Fibroblast of upper back skin (primary cell): ENCODE data around the gene GABBR2.
"Not testable (repeated sequence)": the region's sequence is repeated elsewhere in the genome, so short reads cannot be mapped to it uniquely, and the experiment has no call there.

Experiments
- DNase-seq: peaks from one replicate; pipeline ENCODE4 v3.0.0-alpha.2; 2013

The GABBR2 gene

DNA sequence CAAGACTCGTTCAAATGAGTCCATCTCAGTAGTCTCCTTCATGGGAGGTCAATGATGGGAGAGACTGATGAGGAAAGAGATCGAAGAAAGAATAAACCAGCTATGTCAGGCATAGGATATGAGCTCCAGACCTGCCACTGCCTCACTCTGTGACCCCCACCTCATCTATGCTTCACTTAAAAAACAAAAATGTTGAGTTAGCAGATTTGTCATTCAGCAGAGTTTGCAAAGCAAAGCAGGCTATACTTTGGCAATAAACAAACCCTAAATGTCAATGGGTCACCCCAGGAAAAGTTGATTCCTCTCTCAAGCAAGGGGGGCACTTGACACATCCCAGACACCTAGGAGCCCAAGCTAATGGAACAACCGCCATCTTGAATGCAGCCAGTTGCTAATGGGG lies 117.0 kb downstream of the GABBR2 start:
- no peak for DNase-seq

DNA sequence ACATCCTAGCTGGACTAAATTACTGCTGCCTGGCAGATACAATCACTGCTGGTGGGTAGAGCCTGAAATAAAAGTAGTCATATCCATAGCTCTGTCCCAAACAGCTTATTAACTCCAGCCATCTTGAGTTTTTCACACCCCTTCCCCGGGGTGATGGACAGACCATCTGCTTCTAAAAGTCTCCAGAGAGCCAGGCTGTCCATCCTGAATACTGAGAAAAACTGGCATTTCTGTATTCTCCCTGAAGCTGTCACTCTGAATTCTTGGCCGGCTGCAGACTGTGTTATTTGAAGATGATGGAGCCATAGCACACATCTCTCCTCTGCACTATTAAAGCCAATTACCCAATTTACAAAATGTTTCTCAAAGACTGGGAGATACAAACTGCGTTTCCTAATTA lies 118.6 kb downstream of the GABBR2 start:
- DNase-seq = no peak

DNA sequence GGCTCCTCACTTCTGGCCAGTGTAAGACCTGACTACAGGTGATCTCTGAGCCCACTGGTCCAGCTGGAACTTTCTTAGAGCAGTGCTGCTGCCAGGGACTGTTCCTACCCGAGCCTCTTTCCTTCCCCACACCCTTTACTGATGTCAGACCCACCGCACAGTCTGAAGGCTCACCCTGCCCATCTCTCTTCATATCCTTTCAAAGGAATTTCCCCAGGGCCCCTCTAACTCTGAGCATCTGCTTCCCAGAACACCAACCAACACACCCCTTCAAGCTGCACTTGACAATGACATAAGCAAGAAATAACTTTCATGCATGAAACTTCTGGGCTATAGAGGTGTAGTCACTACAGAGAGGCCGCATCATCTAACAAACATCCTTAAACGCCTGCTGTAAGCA lies 119.6 kb downstream of the GABBR2 start:
- no peak for DNase-seq

DNA sequence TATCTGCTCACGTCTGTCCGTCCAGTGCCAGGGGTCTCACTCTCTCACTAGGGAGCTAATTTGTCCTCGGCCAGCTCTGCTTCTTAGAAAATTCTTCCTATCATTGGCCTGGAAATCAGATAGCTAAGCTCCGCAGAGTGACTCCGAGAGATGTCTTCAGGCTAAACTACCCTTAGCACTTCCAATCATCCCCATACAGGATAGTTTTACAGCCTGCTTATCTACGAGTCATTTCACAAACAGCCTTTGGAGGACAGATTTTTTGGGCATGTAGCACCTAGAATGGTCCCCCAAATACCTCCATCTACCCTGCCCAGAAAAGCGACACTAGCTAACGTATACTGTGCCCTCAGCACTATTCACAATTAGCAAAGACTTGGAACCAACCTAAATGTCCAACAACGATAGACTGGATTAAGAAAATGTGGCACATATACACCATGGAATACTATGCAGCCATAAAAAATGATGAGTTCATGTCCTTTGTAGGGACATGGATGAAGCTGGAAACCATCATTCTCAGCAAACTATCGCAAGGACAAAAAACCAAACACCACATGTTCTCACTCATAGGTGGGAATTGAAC lies 123.8 kb downstream of the GABBR2 start:
- DNase-seq = not testable (repeated sequence)

DNA sequence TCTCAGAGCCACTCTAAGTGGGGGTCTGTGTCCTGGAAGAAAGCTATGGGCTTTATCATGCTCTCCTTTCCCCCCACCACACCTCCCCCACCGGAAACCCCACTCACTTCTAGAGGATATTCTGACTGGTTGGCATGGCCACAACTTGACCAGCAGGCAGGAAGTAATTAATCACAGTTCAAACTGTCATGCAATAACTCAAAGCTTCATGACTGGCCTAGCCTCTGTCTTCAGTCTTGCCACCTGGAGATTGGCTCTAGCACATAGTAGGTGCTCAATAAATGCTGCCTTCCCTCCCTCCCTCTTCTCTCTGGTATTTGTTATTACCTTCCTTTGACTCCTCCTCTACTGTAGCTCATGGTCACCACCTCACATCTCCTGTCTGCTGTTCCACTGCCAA lies 124.7 kb downstream of the GABBR2 start:
- DNase-seq = no peak

DNA sequence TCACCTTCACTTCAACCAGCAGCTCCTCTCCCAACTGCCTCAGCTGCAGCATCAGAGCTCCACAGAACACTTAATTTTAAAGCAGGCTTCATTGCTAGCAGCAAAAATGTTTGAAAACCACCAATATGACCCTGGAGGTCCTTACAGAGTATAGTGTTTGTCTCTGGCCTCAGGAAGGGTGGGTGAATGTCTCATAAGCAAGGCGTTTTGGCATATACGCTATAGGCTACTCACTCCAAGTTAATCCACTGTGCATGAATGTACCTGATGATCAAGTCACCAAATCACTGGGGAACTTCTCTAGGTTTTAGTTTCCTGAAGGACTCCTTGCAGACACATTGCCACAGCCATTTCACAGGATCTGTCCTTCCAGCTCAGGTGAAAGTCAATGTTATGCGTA lies 125.3 kb downstream of the GABBR2 start:
- no peak for DNase-seq

DNA sequence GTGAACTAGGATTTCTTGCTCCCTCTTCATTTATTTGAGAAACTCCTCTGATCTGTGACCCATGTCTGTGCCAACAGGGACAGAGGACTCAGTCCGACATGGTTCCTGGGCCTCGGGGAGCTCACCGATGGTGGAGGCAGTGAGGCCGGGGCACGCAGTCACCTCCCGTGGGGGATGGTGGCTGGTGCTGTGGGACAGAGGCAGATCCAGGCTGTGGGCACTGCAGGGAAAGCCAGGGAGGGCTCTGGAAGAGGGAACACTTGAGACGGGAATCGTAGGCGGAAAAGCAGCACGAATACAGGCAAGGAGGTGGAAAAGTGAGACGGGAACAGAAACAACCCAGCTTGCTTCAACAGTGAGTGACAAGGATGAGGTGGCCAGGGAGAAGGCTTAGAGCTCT lies 127.8 kb downstream of the GABBR2 start:
- no peak for DNase-seq

DNA sequence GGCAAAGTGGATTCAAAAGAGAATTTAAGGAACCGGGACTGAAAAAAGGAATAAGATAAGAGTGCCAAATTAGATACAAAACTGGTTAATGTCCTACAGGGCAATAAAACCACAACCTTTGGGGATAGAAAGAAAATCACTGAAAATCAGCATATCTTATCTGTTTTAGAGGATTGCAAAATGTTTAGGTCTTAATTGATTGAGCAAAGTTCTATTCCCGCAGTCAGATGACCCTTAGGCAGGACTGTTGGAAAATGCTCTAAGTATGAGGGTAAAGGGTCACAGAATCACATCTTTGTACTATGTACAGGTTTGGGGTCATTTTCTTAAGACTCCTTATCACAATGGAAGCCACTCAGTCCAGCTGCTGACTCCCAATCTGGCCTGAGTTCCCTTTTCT lies 129.0 kb downstream of the GABBR2 start:
- no peak for DNase-seq

DNA sequence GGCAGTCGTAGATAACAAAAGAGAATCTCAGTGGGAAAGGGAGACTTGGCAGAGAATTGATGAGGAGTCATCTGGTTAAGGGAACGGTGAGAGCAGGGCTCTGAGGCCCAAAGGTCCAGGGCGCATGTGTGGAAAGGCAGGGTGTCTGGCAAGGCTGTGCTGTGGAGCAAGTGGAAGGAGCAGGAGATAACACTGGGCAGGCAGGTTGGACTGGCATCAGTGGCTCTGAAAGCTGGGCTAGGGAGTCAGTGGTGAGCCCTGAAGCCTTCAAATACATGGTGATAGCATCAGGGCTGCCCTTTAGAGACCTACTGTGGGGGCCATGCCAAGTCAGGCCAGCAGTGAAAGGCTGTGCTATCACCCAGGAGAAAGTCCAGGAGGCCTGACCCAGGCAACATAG lies 131.3 kb downstream of the GABBR2 start:
- DNase-seq = no peak

DNA sequence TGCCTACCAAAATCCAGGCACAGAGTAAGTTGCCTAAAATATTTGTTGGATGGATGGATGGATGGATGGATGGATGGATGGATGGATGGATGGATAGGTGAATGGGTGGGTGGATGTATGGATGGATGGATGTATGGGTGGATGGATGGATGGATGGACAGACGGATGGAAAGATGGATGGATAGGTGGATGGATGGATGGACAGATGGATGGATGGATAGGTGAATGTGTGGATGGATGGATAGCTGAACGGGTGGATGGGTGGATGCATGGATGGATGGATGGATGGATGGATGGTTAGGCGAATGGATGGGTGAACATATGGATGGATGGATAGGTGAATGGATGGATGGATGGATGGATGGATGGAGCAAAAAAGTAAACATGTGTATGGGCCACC lies 131.9 kb downstream of the GABBR2 start:
- no peak for DNase-seq

DNA sequence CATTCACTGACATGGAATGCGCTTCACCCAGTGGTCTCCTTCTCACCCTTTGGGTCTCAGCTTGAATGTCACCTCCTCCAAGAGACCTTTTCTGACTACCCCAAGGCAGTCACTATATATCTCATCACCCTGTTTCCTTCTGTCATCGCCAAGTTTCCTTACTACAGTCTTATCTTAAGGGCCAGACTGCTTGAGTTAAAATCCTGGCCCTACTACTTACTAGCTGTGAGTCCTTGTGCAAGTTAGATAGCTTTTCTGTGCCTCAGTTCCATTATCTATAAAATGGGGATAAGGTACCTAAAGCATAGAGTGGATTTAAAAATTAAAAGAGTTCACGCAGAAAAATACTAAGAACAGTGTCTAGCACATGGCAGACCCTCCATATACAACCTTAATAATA lies 132.4 kb downstream of the GABBR2 start:
- DNase-seq = no peak

DNA sequence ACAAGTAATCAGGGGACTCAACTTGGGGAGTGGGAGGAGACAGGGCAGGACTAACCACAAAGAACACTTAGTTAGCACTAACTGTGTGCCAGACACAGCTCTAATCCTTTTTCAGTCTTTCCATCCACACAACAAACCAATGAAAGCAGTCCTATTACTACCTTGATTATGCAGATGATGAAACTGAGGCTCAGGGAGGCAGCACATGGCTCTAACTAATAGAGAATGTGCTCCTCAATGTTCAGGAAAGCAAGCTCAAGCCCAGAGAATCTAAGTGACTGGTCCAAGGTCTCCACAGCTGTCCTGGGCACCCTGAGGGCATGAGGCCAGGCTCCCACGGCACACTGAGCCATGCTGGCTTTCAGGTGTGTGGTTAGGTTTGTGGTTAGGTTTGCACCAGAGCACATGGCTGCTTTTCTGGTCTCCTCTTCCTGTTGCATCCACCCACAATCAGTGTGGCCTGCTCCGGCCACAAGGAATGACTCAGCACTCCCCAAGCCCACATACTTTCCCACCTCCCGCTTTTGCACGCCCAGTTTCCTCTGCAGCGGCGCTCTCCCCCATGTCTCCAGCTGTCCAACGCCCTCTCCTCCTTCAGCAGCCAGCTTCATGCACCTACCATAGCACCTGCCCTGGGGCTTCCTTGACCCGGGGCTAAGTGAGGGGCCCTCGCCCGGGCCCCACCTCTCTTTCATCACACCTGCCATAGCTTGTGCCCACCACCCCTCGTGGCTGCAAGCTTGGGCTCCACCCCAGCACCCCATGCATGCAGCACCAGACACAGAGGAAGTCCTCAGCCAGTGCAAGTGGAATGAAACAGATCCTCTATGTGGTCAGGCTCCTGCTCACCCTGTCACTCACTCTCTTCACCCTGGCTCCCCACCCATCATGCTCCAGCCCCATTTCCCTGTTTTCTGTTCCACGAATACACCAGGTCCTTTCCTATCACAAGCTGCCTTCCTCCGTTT lies 133.1 kb downstream of the GABBR2 start:
- peak; percentile 53 for DNase-seq

DNA sequence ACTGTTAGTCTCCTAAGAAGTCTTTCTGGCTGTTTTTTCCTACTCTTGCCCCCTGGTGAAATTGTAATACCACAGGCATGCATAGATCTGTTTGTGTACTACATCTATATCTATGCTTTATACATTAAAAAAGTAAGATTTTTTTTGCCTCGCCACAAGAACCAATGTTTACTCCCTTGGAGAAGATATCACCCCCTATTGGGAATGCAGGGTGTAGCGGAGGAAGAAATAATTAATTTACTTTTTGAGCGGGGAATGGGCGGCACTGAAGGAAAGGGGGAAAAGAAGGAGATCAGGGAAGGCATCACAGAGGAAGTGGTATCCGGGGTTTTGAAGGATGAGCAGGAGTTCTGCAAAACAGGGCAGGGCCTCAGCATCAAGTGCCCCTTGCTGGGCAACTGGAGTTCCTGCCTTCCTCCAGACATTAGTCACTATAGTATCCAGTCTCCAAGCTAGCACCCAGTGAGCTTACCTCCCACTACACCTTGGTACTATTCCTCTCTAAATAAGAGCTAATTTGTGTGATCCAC lies 134.9 kb downstream of the GABBR2 start:
- no peak for DNase-seq

DNA sequence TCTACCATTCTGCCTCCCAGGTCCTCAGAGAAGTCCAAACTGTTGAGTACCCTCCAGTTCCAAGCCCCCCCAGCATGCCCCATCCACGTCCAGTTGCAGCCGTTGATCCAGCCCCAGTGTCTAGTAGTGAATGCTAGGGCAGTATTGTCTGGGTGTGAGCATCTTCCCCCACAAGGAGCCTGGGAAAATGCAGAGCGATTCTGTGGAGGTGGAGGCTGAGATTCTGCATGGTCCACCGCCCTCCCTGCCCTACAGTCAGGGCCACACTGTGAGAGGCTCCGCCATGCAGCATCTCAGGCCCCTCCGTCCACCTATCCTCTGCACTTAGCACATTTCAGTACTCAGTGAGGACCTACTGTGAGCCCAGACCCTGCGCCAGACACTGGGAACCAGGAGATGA lies 135.9 kb downstream of the GABBR2 start:
- DNase-seq = no peak

DNA sequence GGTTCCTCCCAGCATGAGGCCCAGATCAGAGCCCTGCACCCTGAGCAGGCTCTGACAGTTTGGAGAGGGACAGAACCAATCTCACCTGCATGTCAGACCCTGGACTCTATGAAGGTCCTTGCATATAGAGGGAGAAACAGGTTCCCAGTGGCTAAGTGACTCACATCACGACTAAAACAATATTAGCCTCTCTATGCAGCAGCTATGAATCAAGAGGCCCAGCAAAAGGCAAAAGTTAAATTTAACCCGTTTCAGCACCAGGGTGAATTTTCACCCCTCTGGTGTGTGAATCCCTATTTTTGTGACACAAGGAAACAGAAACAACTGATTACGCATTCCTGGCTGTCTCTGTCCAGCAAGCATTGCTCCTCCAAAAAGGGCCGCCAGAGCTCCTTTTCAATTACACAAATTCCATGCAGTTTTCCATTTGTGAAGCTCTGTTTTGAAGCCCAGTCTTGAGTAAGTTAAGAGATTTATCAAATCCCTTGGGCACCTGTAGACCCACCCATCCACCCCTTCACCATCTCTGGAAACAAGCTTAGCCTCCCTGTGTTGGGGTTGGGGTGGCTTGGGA lies 136.6 kb downstream of the GABBR2 start:
- DNase-seq = no peak

DNA sequence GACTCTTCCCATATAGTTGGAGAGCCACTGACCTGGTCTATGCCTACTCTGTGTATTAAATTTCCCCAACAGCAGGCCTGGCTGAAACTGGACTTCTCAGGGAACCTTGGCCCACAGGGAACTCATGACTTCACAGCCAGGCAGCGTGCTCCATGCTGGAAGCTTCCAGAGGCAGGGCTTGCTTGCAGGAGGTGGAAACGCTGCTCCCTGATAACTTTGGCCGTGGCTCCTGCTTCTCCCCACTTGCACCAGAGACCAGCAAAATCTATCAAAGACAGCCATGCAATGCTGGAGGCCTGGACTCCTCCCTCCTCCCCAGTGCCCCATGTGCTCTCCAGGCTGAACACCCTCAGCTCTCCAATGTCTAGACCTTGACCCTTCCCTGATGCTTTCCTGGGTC lies 137.1 kb downstream of the GABBR2 start:
- DNase-seq = no peak

DNA sequence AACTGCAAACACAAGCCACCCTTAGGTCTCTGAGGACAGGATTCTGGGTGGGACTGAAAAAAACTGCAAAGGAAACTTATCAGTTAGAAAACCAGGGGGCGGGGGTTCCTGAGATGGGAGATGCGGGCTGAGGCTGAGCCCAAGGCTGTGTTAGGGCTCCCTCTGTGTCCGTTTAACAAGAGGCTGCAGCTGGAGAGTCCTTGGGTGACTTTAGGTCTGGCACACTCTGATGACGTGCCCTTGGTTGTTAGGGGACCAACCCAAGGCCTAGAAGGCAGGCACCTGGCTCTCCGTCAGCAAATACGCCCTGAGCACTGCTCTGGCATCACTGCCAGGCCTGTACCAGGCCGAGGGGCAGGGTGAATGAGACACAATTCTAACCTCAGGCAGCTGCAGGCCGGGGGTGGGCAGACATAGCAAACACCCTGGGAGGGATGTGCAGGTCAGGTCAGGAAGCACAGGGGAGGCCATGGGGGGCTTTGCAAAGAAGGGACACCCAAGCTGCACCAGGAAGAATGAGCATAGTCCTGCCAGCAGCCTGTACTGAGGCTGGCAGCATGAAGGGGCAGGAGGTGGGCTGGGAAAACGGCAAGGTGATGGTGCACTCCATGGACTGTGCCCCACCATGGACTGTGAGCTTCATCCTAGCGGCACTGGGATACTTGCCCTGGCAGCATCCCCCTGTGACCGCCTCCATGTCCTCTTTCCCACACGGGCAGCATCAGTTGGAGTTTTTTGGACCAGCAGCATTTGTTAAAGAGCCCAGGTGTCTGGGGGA lies 137.9 kb downstream of the GABBR2 start:
- no peak for DNase-seq

DNA sequence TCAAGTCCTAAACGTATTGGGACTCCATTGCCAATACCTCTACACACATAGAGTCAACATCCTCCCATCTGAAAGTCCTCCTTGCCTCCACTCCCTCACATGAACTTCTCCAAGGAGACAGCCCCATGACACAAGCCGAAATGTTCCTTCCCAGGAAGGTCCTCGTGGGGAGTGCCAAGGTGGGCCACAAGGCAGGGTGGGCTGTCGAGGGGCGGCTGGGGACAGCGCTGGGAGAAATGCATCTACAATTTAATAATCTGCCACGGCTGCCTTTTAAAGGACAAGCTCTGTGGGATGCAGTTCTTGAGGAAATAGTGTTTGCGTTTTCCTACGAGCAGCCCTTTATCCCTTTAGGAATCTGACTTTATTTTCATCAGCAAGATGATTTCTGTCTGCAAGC lies 138.7 kb downstream of the GABBR2 start:
- DNase-seq = no peak

DNA sequence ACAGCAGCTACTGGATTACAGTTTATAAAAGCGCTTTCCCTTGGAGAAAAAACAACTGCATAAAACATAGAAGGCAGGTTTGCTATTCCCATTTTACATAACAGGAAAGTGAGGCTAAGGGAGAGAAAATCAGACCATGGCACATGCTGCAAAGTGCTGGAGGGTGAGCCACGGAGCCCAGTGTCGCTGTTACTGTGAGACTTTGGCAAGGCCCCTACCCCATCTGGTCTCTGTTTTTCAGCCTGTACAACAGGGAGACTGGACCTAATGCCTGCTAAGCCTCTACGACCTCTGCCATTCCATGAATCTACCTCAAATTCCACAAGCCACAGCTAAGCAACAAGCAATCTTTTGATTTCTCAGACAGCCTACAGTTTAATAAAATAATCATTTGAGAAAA lies 139.2 kb downstream of the GABBR2 start:
- no peak for DNase-seq

DNA sequence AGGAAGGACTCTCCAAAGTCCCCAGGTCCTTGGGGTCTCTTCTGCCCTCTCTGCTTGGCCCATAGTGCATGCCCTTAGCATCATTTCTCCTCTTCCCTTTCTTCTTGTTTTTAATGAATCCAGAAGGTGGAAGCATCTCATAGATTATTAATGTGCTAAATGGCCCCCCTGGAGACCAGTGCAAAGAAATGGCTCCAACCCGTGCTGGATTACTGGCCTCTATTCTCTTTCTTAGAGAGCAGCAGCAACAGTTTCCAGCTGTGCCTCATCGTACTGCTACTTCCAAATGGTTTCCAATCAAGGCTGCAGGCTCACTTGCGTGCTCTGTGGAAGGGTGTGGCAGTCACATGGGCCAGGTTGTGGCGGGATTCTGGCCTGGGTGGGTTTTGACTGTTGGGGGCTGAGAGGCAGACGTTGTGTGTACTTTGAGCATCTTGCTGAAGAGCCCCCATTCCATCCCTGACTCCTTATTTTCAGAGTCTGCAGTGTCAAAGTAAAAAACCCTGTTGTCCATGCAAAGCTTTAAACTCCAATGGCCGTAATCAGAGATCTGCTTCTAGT lies 139.7 kb downstream of the GABBR2 start:
- DNase-seq = no peak

DNA sequence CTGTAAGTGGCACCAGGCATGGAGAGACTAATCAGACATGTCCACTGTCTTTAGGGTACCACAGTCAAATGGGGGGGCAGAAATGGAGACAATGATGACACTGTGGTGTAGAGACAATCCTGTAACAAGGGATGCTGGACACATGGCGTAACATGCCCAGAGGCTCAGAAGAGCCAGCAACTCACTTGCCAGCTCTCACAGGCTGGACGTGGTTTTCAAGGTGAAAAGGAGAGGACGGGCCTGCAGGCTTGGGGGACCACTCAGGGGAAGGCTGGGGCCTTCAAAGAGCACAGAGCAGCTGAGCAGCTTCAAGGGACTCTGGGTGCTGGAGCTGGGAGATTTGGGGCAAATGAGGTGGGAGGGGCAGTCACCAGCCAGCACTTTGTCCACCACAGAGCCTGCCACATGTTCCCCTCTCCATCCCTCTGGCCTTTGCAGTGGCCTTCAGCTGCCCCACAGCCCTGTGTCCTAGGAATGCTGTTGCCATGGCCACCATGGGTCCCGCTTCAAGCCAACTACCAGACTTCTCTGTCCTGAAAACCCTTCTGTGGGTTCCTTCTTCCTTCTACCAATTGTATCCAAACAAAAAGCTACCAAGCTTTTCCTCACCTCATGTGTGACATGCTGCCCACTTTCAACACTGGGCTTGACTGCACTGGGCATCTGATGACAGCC lies 140.4 kb downstream of the GABBR2 start:
- no peak for DNase-seq

DNA sequence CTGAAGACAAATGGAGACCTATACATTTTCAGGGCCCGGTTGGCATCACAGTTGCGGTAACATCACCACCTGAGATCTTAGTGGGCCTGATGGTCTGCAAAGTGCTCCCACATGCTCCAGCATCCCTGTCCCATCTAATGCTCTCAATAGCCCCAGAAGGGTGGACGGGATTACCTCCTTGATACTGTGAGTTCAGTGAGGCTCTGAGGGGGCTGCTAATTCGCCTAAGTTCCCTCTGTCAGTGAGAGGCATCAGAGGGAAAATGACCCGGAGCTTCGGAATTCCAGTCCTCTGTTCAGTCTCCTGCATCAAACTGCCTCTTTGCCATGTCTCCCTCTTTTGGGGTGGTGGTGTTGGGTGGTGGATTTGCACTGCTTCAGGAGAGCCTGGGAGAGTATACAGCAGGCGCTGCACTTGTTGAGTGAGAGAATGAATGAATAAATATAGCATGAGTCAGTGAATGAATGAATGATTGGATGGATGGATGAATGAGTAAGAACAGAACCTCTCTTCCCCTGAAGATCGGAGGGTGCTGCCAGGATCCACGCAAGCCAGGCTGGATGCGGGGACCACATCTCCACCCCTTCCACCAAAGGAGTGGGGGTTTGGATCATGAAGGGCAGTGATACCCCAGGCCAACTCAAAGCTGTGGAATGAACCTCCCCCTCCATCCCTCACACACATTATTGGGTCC lies 141.0 kb downstream of the GABBR2 start:
- DNase-seq = no peak
